Activated CD8-positive, alpha-beta memory T cell treated with anti-CD3 and anti-CD28 coated beads, Interleukin-2, amount 10 ng/mL, durations not matched to agents 7 days and 5 days (primary cell): Measurements from ENCODE around the gene ACOX2. TPM values are rescaled to one million over a fixed set of nuclear protein-coding genes. Genes with fewer than 3 reads are reported as not detected.
A peak's percentile ranks its signal among the peaks of the same experiment; 100 is the strongest.

Experiments
- ATAC-seq: fragments of 150-1000 bp; cut with Tn5 transposase; one replicate; pipeline ENCODE4 v1.10.0; 2021; ENCODE audit warnings: moderate library complexity
- CTCF ChIA-PET: fragments of 350-600 bp; sonication (Branson Sonifier 250); formaldehyde crosslinking; loops from one replicate; lab custom pipeline; 2021; ENCODE audit warnings: antibody characterized with exemption; lab: Charles Lee
- DNase-seq: peaks from one replicate; pipeline ENCODE4 v3.0.0-alpha.2; 2020
- H3K27ac Mint-ChIP-seq: one replicate; pipeline ENCODE4 v1.8.0; 2021; ENCODE audit warnings: mild to moderate bottlenecking, mixed read lengths
- H3K27me3 Mint-ChIP-seq: one replicate; pipeline ENCODE4 v1.8.0; 2021; ENCODE audit warnings: mixed read lengths
- H3K36me3 Mint-ChIP-seq: one replicate; pipeline ENCODE4 v1.8.0; 2021; ENCODE audit warnings: mild to moderate bottlenecking, mixed read lengths
- H3K4me1 Mint-ChIP-seq: one replicate; pipeline ENCODE4 v1.8.0; 2021; ENCODE audit warnings: mixed read lengths
- H3K4me3 Mint-ChIP-seq: one replicate; pipeline ENCODE4 v1.8.0; 2021; ENCODE audit warnings: mild to moderate bottlenecking, moderate library complexity, mixed read lengths
- H3K9me3 Mint-ChIP-seq: one replicate; pipeline ENCODE4 v1.8.0; 2022; ENCODE audit warnings: low read depth, mixed read lengths
- total RNA-seq, 2 experiments: library from RNA; stranded (reverse); gene quantifications; one replicate each; pipeline ENCODE4 v1.2.3, GENCODE V29; 2021

The ACOX2 gene
- total RNA-seq, 2 experiments from 2014 or later = not detected

GRCh38 chr3:58463942-58464271 is 73.1 kb downstream of the ACOX2 start:
- no peak for ATAC-seq
- Mint-ChIP-seq H3K36me3 (no peaks in the 10 kb centered on the region), H3K27ac (no peak overlapping the region), H3K27me3 (peaks cover 7% of the 10 kb centered on the region), H3K4me1 (peaks cover 14% of the 10 kb centered on the region), H3K9me3 (no peaks in the 10 kb centered on the region), H3K4me3 (no peak overlapping the region)
- DNase-seq = no peak
- CTCF ChIA-PET = interaction anchor here (0.5 to 1.6 kb wide), 26 partner anchors 8 to 167 kb away, joined by 3 to 16 read pairs (median 4); partner anchors contain the start of genes HTD2, KCTD6 and RPP14

GRCh38 chr3:58463181-58463941 is 73.6 kb downstream of the ACOX2 start:
- H3K9me3 Mint-ChIP-seq = no peaks in the 10 kb centered on the region
- peaks cover 14% of the 10 kb centered on the region for H3K4me1 Mint-ChIP-seq
- peaks cover 7% of the 10 kb centered on the region for H3K27me3 Mint-ChIP-seq
- peak; percentile 88 for DNase-seq
- peak; percentile 98 for ATAC-seq
- H3K4me3 Mint-ChIP-seq = no peak overlapping the region
- H3K27ac Mint-ChIP-seq = no peak overlapping the region
- H3K36me3 Mint-ChIP-seq = no peaks in the 10 kb centered on the region
- CTCF ChIA-PET = interaction anchor here (0.5 to 1.6 kb wide), 26 partner anchors 8 to 167 kb away, joined by 3 to 16 read pairs (median 4); partner anchors contain the start of genes HTD2, KCTD6 and RPP14

GRCh38 chr3:58462829-58463180 is 74.2 kb downstream of the ACOX2 start:
- H3K9me3 Mint-ChIP-seq = no peaks in the 10 kb centered on the region
- peaks cover 14% of the 10 kb centered on the region for H3K4me1 Mint-ChIP-seq
- CTCF ChIA-PET = no interaction called here
- ATAC-seq (no peak), DNase-seq (no peak)
- H3K27me3 Mint-ChIP-seq = peaks cover 7% of the 10 kb centered on the region
- no peak overlapping the region for H3K27ac Mint-ChIP-seq
- no peak overlapping the region for H3K4me3 Mint-ChIP-seq
- H3K36me3 Mint-ChIP-seq = no peaks in the 10 kb centered on the region

- Mint-ChIP-seq H3K27ac (no peak overlapping the region), H3K4me3 (no peak overlapping the region), H3K27me3 (no peaks in the 10 kb centered on the region), H3K4me1 (peaks cover 9% of the 10 kb centered on the region), H3K9me3 (peaks cover 7% of the 10 kb centered on the region), H3K36me3 (peaks cover 10% of the 10 kb centered on the region)
- DNase-seq = no peak
- ATAC-seq = no peak
- CTCF ChIA-PET = interaction anchor here (1.0 kb wide), 1 partner anchor 11 kb away, joined by 4 read pairs; no protein-coding TSS in a partner anchor
Measured at GRCh38 chr3:58459160-58459559, 77.8 kb downstream of the ACOX2 start.

Other genes starting within 250 kb of the ACOX2 start
- gene RPP14, start 230.9 kb downstream of the ACOX2 start, total RNA-seq = 10 to 100 TPM; 12.9 to 16.9 TPM
- 1 to 10 TPM; 6.9 to 7.4 TPM for gene HTD2, start 230.7 kb downstream of the ACOX2 start, total RNA-seq
- 10 to 100 TPM; 61.7 to 64.7 TPM for gene PXK, start 204.3 kb downstream of the ACOX2 start, total RNA-seq
- gene PDHB, start 103.4 kb downstream of the ACOX2 start, total RNA-seq = 10 to 100 TPM; 43.4 to 60.6 TPM
- gene KCTD6, start 45.1 kb downstream of the ACOX2 start, total RNA-seq = 1 to 10 TPM; 6.4 to 7.0 TPM
- not detected for gene FAM107A, start 40.2 kb upstream of the ACOX2 start, total RNA-seq
- gene FAM3D, start 129.6 kb upstream of the ACOX2 start, total RNA-seq = not detected